ENCODE data around the gene TRAPPC3.

- TF ChIP-seq REST (tag by site-specific recombination; IDR thresholded peaks at IDR 0.05) (no peak), CTCF (tag by site-specific recombination; IDR thresholded peaks at IDR 0.05) (no peak), ZNF18 (tag by site-specific recombination; IDR thresholded peaks at IDR 0.05) (no peak), ZNF211 (tag by site-specific recombination; IDR thresholded peaks at IDR 0.05; ENCODE audit: low read depth) (no peak), KLF10 (tag by site-specific recombination; IDR thresholded peaks at IDR 0.05) (no peak)
Observed at GRCh38 chr1:36164361-36164760, 15.1 kb upstream of the TRAPPC3 start.
